Jurkat, Clone E6-1 (cell line): Measurements from ENCODE around the gene ATP6V1E1.

Experiments
- DNase-seq: peaks from one replicate; pipeline ENCODE4 v3.0.0-alpha.2; 2011; ENCODE audit warnings: low read depth, low spot score
- H3K4me3 ChIP-seq: 2 replicates; pipeline ENCODE4 v1.5.1; 2011; ENCODE audit warnings: mild to moderate bottlenecking, low read length, control low read depth, moderate library complexity

The ATP6V1E1 gene

DNA sequence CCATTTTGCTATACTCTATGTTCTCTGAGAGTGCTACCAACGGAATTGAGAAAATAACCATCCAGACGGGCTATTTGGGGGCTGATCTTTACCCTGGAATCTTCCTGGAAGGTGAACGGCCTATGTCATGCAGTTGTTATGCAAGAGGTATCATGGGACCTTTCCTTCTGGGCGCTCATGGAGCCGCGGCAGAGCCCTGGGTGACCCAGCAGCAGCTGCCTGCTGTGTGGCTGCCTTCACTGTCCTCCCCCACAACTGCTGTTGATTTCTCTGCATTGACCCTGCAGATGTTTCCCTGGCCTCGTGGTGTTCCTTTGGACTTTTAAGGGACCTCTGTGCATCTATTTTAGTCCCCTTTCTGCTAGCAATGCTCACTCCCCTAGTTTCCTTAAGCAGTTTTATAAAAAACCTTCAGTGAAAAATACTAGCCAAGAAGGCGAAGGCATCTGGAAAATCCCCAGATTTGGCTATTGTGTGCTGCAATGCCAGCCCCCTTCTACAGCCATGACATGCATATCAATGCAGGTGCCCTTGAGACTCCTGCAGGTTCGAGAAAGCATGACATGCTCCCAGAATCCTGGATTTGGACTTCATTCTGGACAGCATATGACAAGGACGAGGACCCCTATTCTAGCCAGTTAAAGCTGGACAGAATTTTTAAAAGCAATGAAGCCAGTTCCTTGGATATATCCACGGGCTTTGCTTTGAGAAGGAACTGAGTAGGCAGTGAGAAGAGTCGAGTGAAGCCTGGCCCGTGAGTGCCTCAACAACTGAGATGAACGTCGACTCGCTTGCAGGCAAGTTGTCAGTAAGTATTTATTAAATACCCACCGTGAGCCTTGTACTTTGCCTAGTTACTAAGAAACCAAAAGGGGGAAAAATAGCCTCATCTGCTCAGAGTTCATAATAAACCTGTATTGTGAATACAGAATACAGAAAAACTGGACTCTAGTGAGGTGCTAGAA, 65.4 kb downstream of the ATP6V1E1 start, which contains the start of gene SLC25A18:
Gene SLC25A18, plus strand, starts transcription at position 593 of the 965 bp plus-strand sequence. CDS start 16,447 bp downstream, outside the sequence.
- no peak within 1 kb of the TSS for H3K4me3 ChIP-seq
- DNase-seq = no peak

GRCh38 chr22:17559188-17559587, 69.4 kb downstream of the ATP6V1E1 start:
- DNase-seq = no peak
- no peak overlapping the region for H3K4me3 ChIP-seq

DNA sequence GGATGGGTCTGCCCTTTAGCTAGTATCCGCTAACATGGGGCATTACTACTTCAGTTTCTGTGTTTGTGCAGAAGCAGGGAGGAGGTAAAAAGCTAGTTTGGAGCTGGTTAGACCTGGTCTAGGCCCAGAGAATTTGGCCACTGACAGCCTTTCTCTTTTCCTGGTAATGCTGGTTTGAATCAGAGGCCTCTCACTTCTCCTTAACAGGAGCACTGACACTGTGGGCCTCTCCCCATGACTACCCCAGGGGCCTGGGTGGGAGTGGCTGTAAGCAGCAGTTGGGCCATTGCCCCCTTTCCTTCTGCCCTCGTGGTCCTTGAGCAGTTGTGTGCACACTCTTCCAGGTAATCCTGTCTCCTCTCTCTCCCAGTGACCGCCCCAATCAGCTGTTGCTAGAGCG, 73.7 kb downstream of the ATP6V1E1 start:
- no peak overlapping the region for H3K4me3 ChIP-seq
- no peak for DNase-seq

- no peak for DNase-seq
- no peak overlapping the region for H3K4me3 ChIP-seq
Observed at GRCh38 chr22:17552737-17553136, 75.8 kb downstream of the ATP6V1E1 start.

DNA sequence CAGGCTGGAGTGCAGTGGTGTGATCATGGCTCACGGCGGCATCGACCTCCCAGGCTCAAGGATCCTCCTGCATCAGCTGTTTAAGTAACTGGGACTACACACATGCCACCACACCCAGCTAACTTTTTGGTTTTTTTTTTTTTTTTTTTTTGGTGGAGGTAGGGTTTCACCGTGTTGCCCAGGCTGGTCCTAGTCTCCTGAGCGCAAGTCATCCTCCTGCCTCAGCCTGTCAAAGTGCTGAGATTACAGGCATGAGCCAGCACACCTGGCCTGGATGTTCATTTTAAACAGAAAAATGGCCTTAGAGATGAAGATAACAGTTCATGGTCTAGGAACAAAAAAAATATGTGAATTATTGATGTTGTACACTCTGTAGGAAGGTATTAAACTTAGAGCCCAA, 78.9 kb downstream of the ATP6V1E1 start:
- no peak for DNase-seq

DNA sequence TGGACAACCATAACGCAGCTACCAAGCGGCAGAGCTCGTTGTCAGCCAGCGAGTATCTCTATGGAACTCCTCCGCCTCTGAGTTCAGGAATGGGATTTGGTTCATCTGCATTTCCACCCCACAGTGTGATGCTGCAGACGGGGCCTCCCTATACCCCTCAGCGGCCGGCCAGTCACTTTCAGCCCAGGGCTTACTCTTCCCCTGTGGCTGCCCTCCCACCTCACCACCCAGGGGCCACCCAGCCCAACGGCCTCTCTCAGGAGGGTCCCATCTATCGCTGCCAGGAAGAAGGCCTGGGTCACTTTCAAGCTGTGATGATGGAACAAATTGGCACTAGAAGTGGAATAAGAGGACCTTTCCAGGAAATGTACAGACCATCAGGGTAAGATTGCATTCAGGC, 79.4 kb downstream of the ATP6V1E1 start:
- H3K4me3 ChIP-seq = no peak overlapping the region
- DNase-seq = no peak

More for the DNA sequence above, 78.9 kb downstream of the ATP6V1E1 start:
- H3K4me3 ChIP-seq = no peak overlapping the region

GRCh38 chr22:17548756-17549035, 79.9 kb downstream of the ATP6V1E1 start:
- DNase-seq = no peak
- H3K4me3 ChIP-seq = no peak overlapping the region

GRCh38 chr22:17548010-17548755, 80.4 kb downstream of the ATP6V1E1 start:
- DNase-seq = peak; percentile 69
- H3K4me3 ChIP-seq = no peak overlapping the region

GRCh38 chr22:17542452-17542851, 86.1 kb downstream of the ATP6V1E1 start:
- no peak overlapping the region for H3K4me3 ChIP-seq
- DNase-seq = no peak
